Right renal pelvis (tissue), 4 donors: ENCODE data around the gene PLCB3. TPM values are rescaled to one million over a fixed set of nuclear protein-coding genes. Genes with fewer than 3 reads are reported as not detected.

Experiments
- DNase-seq, 4 donors: peaks; one replicate each; pipeline ENCODE4 v3.0.0-alpha.2; 2013; ENCODE audit warnings: low read depth in 4 of 4, low spot score in 3 of 4, missing footprints in 1 of 4
- polyA plus RNA-seq, 4 donors: library from polyadenylated mRNA; unstranded; fragments of 120-200 nt; gene quantifications; one replicate each; pipeline ENCODE4 v1.2.1, GENCODE V29; 2013; ENCODE audit not compliant: insufficient read length in 4 of 4

PLCB3 gene
- polyA plus RNA-seq, 4 donors, result 12.2 to 15.1 (median 13.8) TPM

DNA sequence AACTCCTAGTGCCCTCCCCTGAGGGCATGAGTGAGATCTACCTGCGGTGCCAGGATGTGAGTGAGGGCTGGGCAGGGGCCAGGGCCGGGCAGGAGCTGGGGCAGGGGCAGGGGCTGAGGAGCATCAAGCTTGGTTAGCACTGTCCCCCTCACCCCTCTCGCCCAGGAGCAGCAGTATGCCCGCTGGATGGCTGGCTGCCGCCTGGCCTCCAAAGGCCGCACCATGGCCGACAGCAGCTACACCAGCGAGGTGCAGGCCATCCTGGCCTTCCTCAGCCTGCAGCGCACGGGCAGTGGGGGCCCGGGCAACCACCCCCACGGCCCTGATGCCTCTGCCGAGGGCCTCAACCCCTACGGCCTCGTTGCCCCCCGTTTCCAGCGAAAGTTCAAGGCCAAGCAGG is 31.1 kb upstream of the PLCB3 start:
- DNase-seq, result no peak

DNA sequence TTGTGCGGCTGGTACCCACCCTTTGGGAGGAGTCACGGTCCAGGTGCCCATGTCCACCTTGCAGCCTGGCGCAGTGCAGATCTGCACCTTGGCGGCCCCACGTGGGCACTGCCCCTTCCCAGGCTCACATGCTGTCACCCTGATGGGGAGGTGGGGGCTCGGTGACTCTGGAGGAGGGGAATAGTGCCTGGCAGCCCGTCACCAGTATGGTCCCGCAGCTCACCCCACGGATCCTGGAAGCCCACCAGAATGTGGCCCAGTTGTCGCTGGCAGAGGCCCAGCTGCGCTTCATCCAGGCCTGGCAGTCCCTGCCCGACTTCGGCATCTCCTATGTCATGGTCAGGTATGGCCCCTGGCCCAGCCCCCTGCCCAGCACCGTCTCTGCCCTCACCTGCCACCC is 30.5 kb upstream of the PLCB3 start:
- DNase-seq, result no peak

DNA sequence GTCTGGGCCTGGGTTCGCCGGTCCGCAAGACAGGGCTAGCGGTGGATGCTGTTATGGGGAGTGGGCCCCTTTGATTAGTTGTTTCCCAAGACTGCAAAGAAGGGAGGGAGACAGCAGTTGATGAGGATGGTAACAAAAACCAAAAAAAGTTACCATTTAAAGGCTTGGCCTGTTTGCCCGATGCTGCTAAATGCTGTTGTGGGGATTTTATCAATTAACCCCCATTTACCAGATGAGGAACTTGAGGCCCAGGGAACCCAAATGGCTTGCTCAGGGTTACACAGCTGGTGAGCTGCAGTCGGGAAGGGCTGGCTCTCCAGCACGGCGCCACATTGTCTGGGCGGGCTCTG is 28.7 kb upstream of the PLCB3 start:
- no peak for DNase-seq

DNA sequence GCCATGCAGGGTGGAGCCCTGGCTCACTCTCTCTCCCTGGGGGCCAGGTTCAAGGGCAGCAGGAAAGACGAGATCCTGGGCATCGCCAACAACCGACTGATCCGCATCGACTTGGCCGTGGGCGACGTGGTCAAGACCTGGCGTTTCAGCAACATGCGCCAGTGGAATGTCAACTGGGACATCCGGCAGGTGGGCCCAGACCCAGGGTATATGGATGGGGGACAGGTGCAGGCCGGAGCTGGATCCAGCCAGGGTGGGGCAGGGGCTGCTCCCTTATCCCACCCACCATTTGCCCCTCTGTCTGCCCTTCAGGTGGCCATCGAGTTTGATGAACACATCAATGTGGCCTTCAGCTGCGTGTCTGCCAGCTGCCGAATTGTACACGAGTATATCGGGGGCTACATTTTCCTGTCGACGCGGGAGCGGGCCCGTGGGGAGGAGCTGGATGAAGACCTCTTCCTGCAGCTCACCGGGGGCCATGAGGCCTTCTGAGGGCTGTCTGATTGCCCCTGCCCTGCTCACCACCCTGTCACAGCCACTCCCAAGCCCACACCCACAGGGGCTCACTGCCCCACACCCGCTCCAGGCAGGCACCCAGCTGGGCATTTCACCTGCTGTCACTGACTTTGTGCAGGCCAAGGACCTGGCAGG is 28.2 kb upstream of the PLCB3 start:
- no peak for DNase-seq

DNA sequence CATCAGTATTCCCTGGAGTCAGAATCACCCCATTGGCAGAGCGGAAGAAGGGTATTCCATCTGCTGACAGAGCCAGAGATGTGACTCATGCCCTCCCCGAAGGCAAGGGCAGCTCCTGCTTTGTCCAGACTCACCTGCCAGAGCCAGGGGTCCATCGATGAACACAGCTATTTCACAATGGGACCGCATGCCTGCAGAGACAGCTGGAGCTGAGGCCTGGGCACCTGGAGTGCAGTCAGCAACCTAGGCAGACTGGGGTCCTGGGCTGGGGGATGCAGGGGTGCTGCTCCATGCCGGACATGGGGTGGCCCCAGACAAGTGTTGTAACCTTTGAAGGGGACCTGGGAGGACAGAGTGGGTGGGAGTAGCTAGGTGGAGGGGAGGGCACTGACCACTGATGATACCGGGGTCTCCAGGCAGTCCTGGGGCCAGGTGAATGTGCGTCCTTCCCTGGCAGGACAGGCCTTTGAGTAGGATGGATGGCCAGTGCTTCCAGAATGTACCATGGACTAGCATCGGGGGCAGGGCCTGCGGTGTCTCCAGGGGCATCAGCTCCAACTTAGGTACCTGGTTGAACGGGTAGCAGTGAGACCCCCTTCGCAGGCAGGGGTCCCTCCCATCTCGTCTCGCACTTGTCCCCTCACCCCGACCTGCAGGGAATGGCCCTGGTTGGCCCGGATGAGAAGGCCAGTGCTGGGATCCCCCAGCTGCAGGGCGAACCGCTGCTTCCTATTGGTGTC is 27.0 kb upstream of the PLCB3 start:
- DNase-seq, result no peak

DNA sequence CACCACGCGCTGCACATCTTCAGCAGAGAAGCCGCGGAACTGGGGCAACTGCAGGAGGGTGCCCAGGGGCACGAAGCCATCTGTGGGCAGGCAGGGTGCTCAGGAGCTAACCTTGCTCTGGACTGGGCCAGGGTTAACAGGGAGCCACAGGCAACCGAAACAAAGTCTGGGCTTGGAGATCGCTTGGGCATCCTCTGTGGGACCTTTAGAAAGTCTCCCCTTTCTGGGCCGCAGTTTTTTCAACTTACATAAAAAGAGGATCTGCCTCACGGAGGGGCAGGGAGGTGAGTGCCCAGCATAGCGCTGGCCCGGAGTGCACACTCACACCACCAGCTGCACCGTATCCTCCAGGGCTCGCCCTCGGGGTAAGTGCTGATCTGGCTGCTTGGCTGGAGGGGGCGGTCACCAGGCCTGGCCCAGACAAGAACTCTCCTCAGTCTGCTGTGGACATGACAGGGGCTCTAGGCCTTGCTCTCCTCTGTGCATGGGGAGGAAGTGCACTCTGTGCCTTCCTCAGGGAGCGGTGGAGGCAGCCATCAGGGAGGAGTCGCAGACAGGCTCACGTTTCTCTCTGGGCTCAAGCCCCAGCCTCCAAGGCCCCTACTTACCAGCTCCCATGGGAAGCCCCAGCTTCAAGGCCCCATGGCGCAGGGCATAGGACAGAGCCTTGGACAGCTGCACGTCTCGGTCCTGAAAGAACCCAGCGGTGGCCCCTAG is 26.3 kb upstream of the PLCB3 start:
- DNase-seq, result no peak

DNA sequence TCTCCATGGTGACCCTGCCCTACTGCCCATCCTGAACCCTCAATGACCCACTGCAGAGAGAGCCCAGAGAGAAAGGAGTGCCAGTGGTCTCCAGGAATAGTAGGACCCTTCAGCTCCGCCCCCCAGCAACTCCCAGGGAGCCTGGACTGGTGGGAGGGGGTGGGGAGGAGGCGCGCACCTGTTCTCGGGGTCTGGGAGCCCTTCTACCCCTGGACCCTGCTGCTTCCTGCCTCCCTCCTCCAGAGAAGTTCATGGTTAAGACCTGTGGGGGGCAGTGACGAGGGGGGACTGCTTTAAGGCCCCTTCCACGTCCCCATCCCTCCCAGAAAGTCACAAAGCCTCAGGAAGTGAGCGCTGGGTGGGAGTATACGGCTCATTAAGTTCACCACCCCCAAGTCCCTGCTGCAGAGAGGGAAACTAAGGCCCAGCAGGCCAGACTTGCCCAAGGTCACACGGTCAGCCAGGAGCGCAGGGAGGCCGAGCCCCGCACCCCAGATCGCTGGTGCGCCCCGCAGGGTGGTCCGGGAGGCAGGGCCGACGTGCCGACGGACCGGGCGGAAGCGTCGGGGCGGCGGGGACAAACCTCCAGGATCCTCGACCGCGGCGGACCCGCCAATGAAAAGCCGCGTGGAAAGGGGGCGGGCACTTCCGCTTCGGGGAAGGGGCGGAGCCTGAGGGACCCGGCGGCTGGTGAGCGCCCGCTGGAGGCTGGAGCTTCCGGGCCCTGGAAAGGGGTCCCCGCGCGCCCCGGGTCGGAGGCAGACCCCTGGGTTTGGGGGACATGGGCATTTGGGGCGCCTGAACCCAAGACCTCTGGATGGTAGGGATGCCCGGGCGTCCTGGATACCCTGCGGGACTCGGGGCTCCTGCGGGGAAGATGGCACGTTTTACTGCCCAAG is 25.5 kb upstream of the PLCB3 start, which contains the start of the genes NUDT22 and TRPT1:
TSS of gene NUDT22 (plus strand) at position 667 of the 899 bp plus-strand sequence. CDS start 379 bp downstream, outside the sequence.
TSS of gene TRPT1 (minus strand) at position 579 of the 899 bp plus-strand sequence. CDS start at position 253, 326 bp downstream.
- DNase-seq, result no peak

DNA sequence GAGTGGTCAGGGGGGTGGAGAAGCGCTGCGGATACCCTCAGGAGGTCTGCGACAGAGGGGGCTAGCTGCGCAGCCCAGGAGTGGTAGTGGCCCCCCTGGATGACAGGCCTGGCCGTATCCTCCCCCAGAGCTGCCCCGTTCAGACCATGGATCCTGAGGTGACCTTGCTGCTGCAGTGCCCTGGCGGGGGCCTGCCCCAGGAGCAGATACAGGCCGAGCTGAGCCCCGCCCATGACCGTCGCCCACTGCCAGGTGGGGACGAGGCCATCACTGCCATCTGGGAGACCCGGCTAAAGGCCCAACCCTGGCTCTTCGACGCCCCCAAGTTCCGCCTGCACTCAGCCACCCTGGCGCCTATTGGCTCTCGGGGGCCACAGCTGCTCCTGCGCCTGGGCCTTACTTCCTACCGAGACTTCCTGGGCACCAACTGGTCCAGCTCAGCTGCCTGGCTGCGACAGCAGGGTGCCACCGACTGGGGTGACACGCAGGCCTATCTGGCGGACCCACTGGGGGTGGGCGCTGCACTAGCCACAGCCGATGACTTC is 24.8 kb upstream of the PLCB3 start:
- DNase-seq, result no peak

DNA sequence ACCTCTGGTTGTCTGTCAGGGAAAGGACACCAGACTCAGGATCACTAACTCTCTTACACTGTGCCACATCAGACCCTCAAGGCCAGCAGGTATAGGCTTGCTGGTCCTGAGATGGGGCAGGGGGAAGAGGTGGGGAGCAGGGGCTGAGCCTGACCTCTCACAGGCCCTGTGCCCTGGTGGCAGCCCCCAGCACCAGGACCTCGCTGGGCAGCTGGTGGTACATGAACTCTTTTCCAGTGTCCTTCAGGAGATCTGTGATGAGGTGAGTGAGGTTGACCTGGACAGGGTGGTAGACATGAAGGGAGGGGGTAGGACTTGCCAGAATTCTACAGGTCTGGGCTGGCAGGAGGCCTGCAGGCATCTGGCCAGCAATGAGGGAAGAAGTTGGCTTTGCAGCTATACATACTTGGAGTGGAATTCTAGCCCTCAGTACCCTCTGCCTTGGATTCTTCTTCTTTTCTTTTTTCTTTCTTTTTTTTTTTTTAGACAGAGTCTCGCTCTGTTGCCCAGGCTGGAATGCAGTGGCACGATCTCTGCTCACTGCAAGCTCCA is 23.8 kb upstream of the PLCB3 start:
- DNase-seq, result no peak

DNA sequence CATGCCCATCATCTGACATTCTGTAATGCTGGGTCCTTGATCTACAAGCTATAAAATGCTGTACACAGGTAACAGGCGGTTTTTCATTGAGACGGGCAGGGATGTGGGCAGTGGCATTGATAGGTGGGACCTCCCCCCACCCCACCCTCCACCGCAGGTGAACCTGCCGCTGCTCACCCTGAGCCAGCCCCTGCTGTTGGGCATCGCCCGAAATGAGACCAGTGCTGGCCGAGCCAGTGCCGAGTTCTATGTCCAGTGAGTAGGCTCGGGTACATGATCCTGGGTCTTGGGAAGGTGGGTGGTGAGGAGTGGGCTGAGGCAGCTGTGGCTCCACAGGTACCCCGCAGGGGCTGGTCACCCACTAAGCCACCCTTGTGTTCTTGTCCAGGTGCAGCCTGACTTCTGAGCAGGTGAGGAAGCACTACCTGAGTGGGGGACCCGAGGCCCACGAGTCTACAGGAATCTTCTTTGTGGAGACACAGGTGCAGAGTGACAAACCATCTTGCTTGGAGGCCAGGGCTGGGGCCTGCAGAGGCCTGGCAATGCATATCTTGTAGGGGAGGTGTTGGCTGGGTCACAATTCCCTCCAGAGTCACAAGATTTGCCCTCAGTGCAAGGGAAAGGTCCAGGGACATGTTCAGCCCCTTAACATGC is 22.1 kb upstream of the PLCB3 start:
- no peak for DNase-seq

DNA sequence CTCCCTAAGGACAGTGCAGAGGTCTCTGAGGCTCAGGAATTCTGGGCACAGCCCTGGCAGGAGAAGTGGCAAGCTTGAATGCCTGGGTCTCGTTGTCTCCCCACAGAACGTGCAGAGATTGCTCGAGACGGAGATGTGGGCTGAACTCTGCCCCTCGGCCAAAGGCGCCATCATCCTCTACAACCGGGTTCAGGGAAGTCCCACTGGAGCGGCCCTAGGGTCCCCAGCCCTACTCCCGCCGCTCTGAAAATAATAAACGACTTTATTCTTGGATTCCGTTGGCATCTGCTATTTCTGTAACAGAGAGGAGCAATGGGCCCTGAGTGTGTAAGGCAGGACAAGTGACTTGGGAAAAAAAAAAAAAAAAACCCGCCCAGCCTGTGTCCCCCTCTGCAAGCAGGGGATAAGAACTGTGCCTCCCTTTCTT is 21.6 kb upstream of the PLCB3 start:
- no peak for DNase-seq

DNA sequence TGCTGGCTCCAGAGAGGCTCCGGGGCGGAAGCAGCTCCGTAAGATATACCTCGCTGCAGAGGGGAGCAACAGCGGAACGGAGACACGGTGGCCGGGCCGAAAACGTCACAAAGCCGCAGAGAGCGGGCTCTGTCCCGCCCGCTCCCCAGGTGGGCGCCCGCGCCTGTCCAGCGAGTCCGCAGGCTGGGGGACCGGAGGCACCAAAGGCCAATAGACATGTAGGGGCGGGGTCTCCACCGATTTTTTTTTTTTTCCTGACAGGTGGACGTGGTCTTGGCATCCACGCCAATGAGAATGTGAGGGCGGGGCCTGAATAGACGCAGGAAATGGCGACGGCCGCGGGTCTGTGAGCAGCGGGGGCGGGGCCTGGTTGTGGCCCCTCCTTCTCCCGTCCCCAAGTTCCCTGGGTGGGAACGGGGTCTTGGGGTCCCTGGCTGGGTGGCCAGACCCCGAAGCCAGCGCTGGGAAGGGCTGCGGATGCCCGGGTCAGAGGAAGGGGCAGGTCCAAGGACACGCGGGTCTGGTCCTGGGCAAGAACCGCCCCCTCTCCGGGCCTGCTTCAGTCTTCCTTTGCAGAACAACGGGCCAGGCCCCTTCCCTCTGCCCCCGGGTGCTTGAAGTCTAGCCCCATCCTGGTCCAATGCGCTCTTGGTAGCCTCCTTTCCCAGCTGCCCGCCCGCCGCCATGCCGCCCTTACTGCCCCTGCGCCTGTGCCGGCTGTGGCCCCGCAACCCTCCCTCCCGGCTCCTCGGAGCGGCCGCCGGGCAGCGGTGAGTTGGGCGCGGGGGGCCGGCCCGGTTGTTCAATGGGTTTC is 21.0 kb upstream of the PLCB3 start, which contains the start of gene DNAJC4:
TSS of gene DNAJC4 (plus strand) at position 378 of the 814 bp plus-strand sequence. CDS start at position 685, 307 bp downstream.
- peak; percentile 88 to 95 (median 93) for DNase-seq

DNA sequence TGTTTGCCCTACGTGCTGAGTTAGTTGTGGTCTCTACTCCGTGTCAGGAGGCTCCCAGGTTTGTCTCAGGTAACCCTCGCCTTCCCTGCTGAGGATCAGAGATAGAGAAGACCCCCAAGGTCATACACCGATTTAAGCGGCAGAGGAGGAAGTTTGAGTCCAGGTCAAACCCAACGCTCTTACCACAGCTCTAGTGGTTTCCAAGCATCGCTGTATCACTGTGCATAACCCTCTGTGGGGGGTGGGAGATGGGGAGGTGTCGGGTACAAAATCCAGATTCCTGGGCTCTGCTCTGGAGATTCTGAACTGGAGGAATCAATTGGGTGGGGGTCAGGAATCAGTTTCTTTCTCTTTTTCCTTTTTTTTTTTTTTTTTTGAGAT is 20.4 kb upstream of the PLCB3 start:
- DNase-seq, result no peak

DNA sequence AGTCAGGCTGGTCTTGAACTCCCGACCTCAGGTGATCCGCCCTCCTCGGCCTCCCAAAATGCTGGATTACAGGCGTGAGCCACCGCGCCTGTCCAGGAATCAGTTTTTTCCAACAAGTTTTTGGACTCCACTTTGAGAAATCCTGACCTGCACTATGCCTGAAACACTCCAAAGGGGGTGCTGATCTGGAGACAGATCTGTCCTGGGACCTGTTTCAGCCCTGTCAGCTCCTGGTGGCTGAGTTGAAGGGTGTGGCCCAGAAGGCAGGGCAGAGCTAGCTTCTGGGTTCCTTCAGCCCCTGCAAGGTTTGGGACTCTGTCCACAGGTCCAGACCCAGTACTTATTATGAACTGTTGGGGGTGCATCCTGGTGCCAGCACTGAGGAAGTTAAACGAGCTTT is 19.8 kb upstream of the PLCB3 start:
- DNase-seq, result no peak

DNA sequence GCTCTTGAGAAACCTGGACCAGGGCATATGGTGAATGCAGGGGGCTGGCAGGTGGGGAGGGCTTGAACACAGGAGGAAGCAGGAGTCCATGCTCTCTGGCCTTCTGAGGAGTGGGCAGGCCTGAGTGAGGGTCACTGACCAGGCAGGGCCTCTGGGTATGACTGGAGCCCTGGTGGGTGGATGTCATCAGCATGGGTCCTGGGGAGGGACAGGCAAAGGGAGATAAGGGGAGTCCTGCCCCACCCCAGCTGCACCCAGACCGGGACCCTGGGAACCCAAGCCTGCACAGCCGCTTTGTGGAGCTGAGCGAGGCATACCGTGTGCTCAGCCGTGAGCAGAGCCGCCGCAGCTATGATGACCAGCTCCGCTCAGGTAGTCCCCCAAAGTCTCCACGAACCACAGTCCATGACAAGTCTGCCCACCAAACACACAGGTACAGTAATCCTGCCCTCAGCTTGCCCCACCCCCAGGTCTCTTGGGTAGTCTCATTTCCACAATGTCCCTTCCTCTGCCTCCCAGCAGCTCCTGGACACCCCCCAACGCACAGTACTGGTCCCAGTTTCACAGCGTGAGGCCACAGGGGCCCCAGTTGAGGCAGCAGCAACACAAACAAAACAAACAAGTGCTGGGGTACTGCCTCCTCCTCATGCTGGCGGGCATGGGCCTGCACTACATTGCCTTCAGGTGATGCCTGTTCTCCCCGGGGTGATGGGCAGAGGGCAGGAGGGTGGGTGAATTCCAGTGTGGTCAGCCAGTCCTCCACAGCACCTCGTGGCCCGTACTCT is 19.0 kb upstream of the PLCB3 start:
- no peak for DNase-seq

DNA sequence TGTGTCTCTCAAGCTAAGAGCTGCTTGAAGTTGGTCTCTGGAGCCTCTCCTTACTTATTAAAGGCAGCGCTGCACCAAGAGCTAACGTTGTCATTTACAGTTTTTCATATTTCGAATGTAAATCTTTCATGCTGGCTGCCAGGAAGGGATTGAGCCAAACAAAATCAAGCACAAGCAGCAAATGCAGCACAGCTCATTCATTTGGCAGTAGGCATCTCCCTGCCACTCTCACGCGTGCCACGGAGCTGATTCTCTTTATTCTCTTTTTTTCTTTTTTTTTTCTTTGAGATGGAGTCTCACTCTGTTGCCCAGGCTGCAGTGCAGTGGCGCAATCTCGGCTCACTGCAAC is 18.4 kb upstream of the PLCB3 start:
- no peak for DNase-seq

DNA sequence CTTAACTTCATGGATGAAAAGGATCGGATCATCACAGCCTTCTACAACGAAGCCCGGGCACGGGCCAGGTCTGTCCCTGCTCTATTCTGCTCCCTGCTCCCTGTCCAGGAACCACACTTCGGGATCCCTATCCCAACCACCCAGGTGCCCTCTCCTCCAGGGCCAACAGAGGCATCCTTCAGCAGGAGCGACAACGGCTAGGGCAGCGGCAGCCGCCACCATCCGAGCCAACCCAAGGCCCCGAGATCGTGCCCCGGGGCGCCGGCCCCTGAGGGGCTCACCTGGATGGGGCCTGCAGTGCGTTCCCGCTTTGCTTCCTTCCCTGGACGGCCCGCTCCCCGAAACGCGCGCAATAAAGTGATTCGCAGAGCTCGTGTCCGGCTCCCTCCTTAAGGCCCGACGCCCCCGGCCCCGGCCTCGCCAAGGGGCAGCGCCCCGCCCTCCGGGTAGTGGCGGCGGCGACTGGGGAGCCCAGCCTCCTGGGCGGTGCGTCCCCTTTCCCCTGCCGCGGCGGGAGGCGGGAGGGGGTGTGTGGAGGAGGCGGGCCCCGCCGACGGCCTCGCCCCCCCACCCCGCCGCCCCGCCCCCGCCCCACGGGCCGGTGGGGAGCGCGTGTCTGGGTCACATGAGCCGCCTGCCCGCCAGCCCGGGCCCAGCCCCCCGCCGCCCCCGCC is 17.3 kb upstream of the PLCB3 start, which contains the start of gene VEGFB:
TSS of gene VEGFB (plus strand) at position 672 of the 674 bp plus-strand sequence. CDS start 250 bp downstream, outside the sequence.
- no peak for DNase-seq
